Caco-2 (cell line): ENCODE measurements around the gene PPM1H. TPM values are rescaled to one million over a fixed set of nuclear protein-coding genes. Genes with fewer than 3 reads are reported as not detected.

Experiments used
- BruUV-seq: library from RNA; stranded (reverse); fragments of 400-500 nt; replicated peaks from 2 replicates; lab custom pipeline; 2021; lab: Mats Ljungman, UMichigan
- CTCF ChIA-PET: fragments of 300-600 bp; sonication (Branson Sonifier 250); formaldehyde crosslinking; loops from one replicate; lab custom pipeline; 2022; ENCODE audit warnings: antibody characterized with exemption; lab: Charles Lee
- POLR2A ChIA-PET: fragments of 300-600 bp; sonication (Branson Sonifier 250); formaldehyde crosslinking; loops from one replicate; lab custom pipeline; 2022; ENCODE audit warnings: antibody characterized with exemption; lab: Charles Lee
- DNase-seq, 2 experiments: peaks; one replicate each; pipeline versions ENCODE4 v3.0.0 to v3.0.0-alpha.2; 2020 to 2022
- H3K27me3 ChIP-seq: replicated peaks from 2 replicates; pipeline ENCODE4 v1.6.0; 2011; ENCODE audit warnings: low read length; ENCODE audit not compliant: control insufficient read depth, insufficient read depth
- H3K36me3 ChIP-seq: 2 replicates; pipeline ENCODE4 v1.5.1; 2011; ENCODE audit warnings: low read length; ENCODE audit not compliant: control insufficient read depth, insufficient read depth
- H3K4me1 ChIP-seq: fragments of 250-450 bp; sonication (Bioruptor Pico); 2 replicates; pipeline ENCODE4 v1.5.1; 2020; ENCODE audit warnings: mild to moderate bottlenecking
- H3K4me3 ChIP-seq: 2 replicates; pipeline ENCODE4 v1.5.1; 2011; ENCODE audit warnings: low read depth, mild to moderate bottlenecking, control low read depth, low read length
- H3K9me3 ChIP-seq: fragments of 250-450 bp; sonication (Bioruptor Pico); 2 replicates; pipeline ENCODE4 v1.5.1; 2020; ENCODE audit warnings: mild to moderate bottlenecking, moderate library complexity
- H3K27ac Mint-ChIP-seq: one replicate; pipeline ENCODE4 v1.8.0; 2022; ENCODE audit warnings: mixed read lengths; ENCODE audit not compliant: unreplicated experiment
- H3K27me3 Mint-ChIP-seq: one replicate; pipeline ENCODE4 v1.8.0; 2022; ENCODE audit warnings: mixed read lengths; ENCODE audit not compliant: insufficient read depth, unreplicated experiment
- H3K36me3 Mint-ChIP-seq: one replicate; pipeline ENCODE4 v1.8.0; 2022; ENCODE audit warnings: mild to moderate bottlenecking, mixed read lengths; ENCODE audit not compliant: insufficient read depth, unreplicated experiment
- H3K4me1 Mint-ChIP-seq: one replicate; pipeline ENCODE4 v1.8.0; 2022; ENCODE audit warnings: low read depth, mixed read lengths; ENCODE audit not compliant: unreplicated experiment
- H3K4me3 Mint-ChIP-seq: one replicate; pipeline ENCODE4 v1.8.0; 2022; ENCODE audit warnings: mild to moderate bottlenecking, moderate library complexity, mixed read lengths; ENCODE audit not compliant: unreplicated experiment
- H3K9me3 Mint-ChIP-seq: one replicate; pipeline ENCODE4 v1.8.0; 2022; ENCODE audit warnings: mixed read lengths; ENCODE audit not compliant: unreplicated experiment
- CTCF ChIP-seq, 2 experiments: fragments of 200-600 bp in 1 of 2; IDR thresholded peaks; 1 replicate in 1 of 2; 2 replicates in 1 of 2; pipeline versions ENCODE4 v1.5.1 to v1.8.0; 2011 to 2022; ENCODE audit warnings: antibody characterized with exemption in 1 of 2, control low read depth in 1 of 2, inconsistent platforms in 1 of 2, low read depth in 1 of 2, low read length in 1 of 2, mild to moderate bottlenecking in 1 of 2, moderate library complexity in 1 of 2; ENCODE audit not compliant: insufficient read depth in 1 of 2, severe bottlenecking in 1 of 2, unreplicated experiment in 1 of 2
- intact Hi-C: fragments of 100-400 bp; cut with micrococcal nuclease; formaldehyde crosslinking; loops from one replicate; pipeline ENCODE4 v1.10.0; 2022; ENCODE audit not compliant: unreplicated experiment
- total RNA-seq: library from RNA; stranded (reverse); gene quantifications from 2 replicates; pipeline ENCODE4 v1.2.3, GENCODE V29; 2022

The PPM1H gene
- total RNA-seq, 1 experiment from 2014 or later: 151 TPM

GRCh38 chr12:62925680-62926079 lies 9.3 kb downstream of the PPM1H start:
- intact Hi-C loops: no loop called here
- Histone ChIP-seq H3K9me3 (no peaks in the 10 kb centered on the region), H3K36me3 (0 out of 2 replicates have a peak, but pooled peaks cover 1% of the 10 kb centered on the region), H3K4me3 (no peak overlapping the region), H3K4me1 (peaks cover 46% of the 10 kb centered on the region), H3K27me3 (no peaks in the 10 kb centered on the region)
- H3K36me3 Mint-ChIP-seq: peaks cover 77% of the 10 kb centered on the region
- no peak overlapping the region for H3K27ac Mint-ChIP-seq
- ChIA-PET CTCF (interaction anchor here (0.6 to 0.8 kb wide), 2 partner anchors 10 to 1198 kb away, joined by 3 read pairs; partner anchors contain the start of gene PPM1H), POLR2A (no interaction called here)
- H3K4me3 Mint-ChIP-seq: no peak overlapping the region
- peaks cover 20% of the 10 kb centered on the region for H3K4me1 Mint-ChIP-seq
- DNase-seq: no peak
- H3K9me3 Mint-ChIP-seq: no peaks in the 10 kb centered on the region
- no peak for TF ChIP-seq CTCF (IDR thresholded peaks at IDR 0.05; ENCODE audit: insufficient read depth in 1 of 2, low read depth in 1 of 2, low read length in 1 of 2, severe bottlenecking in 1 of 2, unreplicated experiment in 1 of 2)
- no TSS peak for BruUV-seq
- no peaks in the 10 kb centered on the region for H3K27me3 Mint-ChIP-seq

- no peak for DNase-seq
- no peak overlapping the region for H3K4me3 Mint-ChIP-seq
- H3K27ac Mint-ChIP-seq: no peak overlapping the region
- H3K36me3 Mint-ChIP-seq: peaks cover 85% of the 10 kb centered on the region
- H3K4me3 ChIP-seq: no peak overlapping the region
- H3K9me3 Mint-ChIP-seq: no peaks in the 10 kb centered on the region
- peaks cover 30% of the 10 kb centered on the region for H3K4me1 ChIP-seq
- ChIA-PET CTCF (no interaction called here), POLR2A (no interaction called here)
- no peaks in the 10 kb centered on the region for H3K27me3 Mint-ChIP-seq
- intact Hi-C loops: no loop called here
- H3K27me3 ChIP-seq: no peaks in the 10 kb centered on the region
- no TSS peak for BruUV-seq
- H3K9me3 ChIP-seq: no peaks in the 10 kb centered on the region
- no peak for TF ChIP-seq CTCF (IDR thresholded peaks at IDR 0.05; ENCODE audit: insufficient read depth in 1 of 2, low read depth in 1 of 2, low read length in 1 of 2, severe bottlenecking in 1 of 2, unreplicated experiment in 1 of 2)
- 0 out of 2 replicates have a peak, but pooled peaks cover 1% of the 10 kb centered on the region for H3K36me3 ChIP-seq
- H3K4me1 Mint-ChIP-seq: peaks cover 19% of the 10 kb centered on the region
These were observed 10.9 kb downstream of the PPM1H start for GRCh38 chr12:62924084-62924483.

GRCh38 chr12:62922539-62922938 lies 12.4 kb downstream of the PPM1H start:
- peaks cover 80% of the 10 kb centered on the region for H3K36me3 Mint-ChIP-seq
- no TSS peak for BruUV-seq
- no peak for TF ChIP-seq CTCF (IDR thresholded peaks at IDR 0.05; ENCODE audit: insufficient read depth in 1 of 2, low read depth in 1 of 2, low read length in 1 of 2, severe bottlenecking in 1 of 2, unreplicated experiment in 1 of 2)
- H3K4me1 ChIP-seq: peaks cover 17% of the 10 kb centered on the region
- DNase-seq: no peak
- H3K27me3 Mint-ChIP-seq: no peaks in the 10 kb centered on the region
- H3K9me3 ChIP-seq: no peaks in the 10 kb centered on the region
- peaks cover 14% of the 10 kb centered on the region for H3K4me1 Mint-ChIP-seq
- no peak overlapping the region for H3K27ac Mint-ChIP-seq
- 0 out of 2 replicates have a peak, but pooled peaks cover 1% of the 10 kb centered on the region for H3K36me3 ChIP-seq
- POLR2A ChIA-PET: interaction anchor here (0.5 to 1.0 kb wide), 2 partner anchors 8 to 141 kb away, joined by 3 to 5 read pairs; no protein-coding TSS in a partner anchor
- CTCF ChIA-PET: no interaction called here
- no peaks in the 10 kb centered on the region for H3K27me3 ChIP-seq
- no peaks in the 10 kb centered on the region for H3K9me3 Mint-ChIP-seq
- no peak overlapping the region for H3K4me3 ChIP-seq
- intact Hi-C loops: no loop called here
- H3K4me3 Mint-ChIP-seq: no peak overlapping the region
